Parathyroid adenoma (tissue), 2 donors: ENCODE measurements around the gene RIPOR3.

Source experiments
- H2AFZ ChIP-seq: fragments of 300-600 bp; sonication (generic); one replicate; pipeline ENCODE4 v1.7.0; 2017; ENCODE audit warnings: antibody characterized with exemption, mild to moderate bottlenecking
- H3K27ac ChIP-seq: fragments of 300-600 bp; sonication (generic); one replicate; pipeline ENCODE4 v1.7.0; 2017
- H3K27me3 ChIP-seq: fragments of 300-600 bp; sonication (generic); one replicate; pipeline ENCODE4 v1.7.0; 2017; ENCODE audit warnings: low read length; ENCODE audit not compliant: control insufficient read depth, insufficient read depth
- H3K36me3 ChIP-seq: fragments of 300-600 bp; sonication (generic); one replicate; pipeline ENCODE4 v1.7.0; 2017; ENCODE audit warnings: low read length; ENCODE audit not compliant: control insufficient read depth, insufficient read depth
- H3K4me1 ChIP-seq: fragments of 300-600 bp; sonication (generic); one replicate; pipeline ENCODE4 v1.7.0; 2017; ENCODE audit warnings: control low read depth
- H3K4me2 ChIP-seq: fragments of 300-600 bp; sonication (generic); one replicate; pipeline ENCODE4 v1.7.0; 2017; ENCODE audit warnings: low read length
- H3K4me3 ChIP-seq: fragments of 300-600 bp; sonication (generic); one replicate; pipeline ENCODE4 v1.7.0; 2017; ENCODE audit warnings: low read depth, low read length
- H3K79me2 ChIP-seq: fragments of 300-600 bp; sonication (generic); one replicate; pipeline ENCODE4 v1.7.0; 2017; ENCODE audit warnings: control low read depth
- H3K9ac ChIP-seq: fragments of 300-600 bp; sonication (generic); one replicate; pipeline ENCODE4 v1.7.0; 2017; ENCODE audit warnings: mild to moderate bottlenecking
- H3K9me3 ChIP-seq: fragments of 300-600 bp; sonication (generic); one replicate; pipeline ENCODE4 v1.7.0; 2017; ENCODE audit warnings: low read length; ENCODE audit not compliant: control insufficient read depth
- TF ChIP-seq, protein P1 (sequence below): fragments of 300-600 bp; sonication (generic); IDR thresholded peaks from one replicate; pipeline ENCODE4 v1.7.0; 2017; ENCODE audit warnings: antibody characterized with exemption, mild to moderate bottlenecking
- donor health status: primary hyperparathyroidism.

Gene RIPOR3

DNA sequence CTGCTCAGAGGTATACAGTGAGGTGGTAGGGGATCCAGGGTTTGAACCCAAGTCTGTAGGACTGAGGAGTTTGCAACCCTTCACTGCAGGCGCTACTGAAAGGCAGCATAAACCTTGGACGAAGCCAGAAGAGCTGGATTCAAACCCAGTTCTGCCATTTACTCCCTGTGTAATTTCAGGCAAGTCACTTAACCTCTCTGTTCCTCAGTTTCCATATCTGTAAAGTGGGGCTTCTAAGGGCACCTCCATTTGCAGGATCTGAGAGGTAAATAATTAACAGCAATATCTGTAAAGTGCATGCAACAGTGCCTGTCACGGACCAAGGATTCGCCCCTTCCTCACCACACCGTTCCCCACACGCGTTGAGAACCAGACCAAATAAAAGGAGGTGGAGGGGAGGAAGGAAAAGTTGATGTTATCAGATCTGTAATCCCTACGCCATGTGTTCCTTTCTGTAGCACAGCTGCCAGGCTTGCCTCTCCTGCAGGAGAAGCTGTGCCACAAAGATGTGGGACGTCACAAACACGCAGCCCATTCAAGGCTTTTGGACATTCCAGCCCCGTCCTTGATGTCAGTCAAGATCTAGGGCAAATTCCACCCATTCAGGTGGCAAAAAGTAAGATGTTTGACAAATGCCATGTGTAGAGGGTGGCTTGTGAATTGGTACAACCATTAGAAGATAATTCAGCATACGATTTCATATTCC, 9.8 kb downstream of the RIPOR3 start:
- Histone ChIP-seq H2AFZ (no peak overlapping the region), H3K27me3 (no peaks in the 10 kb centered on the region), H3K4me1 (no peaks in the 10 kb centered on the region), H3K9ac (no peak overlapping the region), H3K4me2 (no peak overlapping the region), H3K79me2 (no peaks in the 10 kb centered on the region), H3K36me3 (no peaks in the 10 kb centered on the region), H3K4me3 (no peak overlapping the region), H3K27ac (no peak overlapping the region), H3K9me3 (no peaks in the 10 kb centered on the region)
- TF ChIP-seq, protein P1, sequence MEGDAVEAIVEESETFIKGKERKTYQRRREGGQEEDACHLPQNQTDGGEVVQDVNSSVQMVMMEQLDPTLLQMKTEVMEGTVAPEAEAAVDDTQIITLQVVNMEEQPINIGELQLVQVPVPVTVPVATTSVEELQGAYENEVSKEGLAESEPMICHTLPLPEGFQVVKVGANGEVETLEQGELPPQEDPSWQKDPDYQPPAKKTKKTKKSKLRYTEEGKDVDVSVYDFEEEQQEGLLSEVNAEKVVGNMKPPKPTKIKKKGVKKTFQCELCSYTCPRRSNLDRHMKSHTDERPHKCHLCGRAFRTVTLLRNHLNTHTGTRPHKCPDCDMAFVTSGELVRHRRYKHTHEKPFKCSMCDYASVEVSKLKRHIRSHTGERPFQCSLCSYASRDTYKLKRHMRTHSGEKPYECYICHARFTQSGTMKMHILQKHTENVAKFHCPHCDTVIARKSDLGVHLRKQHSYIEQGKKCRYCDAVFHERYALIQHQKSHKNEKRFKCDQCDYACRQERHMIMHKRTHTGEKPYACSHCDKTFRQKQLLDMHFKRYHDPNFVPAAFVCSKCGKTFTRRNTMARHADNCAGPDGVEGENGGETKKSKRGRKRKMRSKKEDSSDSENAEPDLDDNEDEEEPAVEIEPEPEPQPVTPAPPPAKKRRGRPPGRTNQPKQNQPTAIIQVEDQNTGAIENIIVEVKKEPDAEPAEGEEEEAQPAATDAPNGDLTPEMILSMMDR: no peak

DNA sequence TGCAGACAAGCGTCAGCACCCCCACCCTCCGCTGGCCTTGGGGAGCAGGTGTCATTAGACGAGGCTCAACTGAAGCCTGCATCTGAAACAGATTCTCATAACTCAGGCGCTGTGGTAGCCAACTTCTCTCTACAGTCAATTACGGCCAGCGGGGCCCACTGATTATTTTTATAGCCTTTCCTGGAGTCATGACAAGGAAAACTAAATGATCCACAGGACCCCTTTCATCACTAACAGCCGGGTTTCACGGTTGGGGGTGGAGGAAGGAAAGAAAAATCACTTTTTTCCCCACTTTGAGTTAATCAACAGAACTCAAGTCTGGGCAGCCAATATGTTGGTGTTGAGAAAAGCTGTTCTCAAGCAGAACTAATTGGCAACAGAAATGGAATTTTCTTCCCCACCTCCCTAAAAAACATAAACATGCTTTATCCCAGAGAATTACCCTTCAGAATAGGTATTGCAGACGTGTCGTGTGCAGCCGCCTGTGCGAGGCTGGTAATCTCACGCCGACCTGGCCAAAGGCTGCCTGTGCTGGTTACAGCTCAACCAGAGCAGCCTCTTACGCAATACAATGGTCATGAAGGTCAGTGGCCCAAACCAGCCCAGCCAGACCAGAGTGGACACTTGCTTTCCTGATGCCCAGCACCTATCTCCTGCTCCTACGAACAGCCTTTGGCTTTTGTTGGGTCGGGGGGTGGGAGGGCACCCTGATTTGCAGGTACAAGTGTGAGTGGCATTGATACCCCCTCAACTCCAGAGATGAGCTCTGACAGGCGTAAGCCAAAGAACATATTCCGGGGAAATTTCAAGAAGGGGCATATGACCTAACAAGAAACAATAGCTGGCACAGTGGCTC, 11.0 kb downstream of the RIPOR3 start:
- H3K79me2 ChIP-seq: no peaks in the 10 kb centered on the region
- no peaks in the 10 kb centered on the region for H3K36me3 ChIP-seq
- H3K9me3 ChIP-seq: no peaks in the 10 kb centered on the region
- peak overlapping the region; percentile 18 for H3K4me2 ChIP-seq
- no peak overlapping the region for H3K27ac ChIP-seq
- peak overlapping the region; percentile 28 for H2AFZ ChIP-seq
- no peaks in the 10 kb centered on the region for H3K4me1 ChIP-seq
- H3K4me3 ChIP-seq: no peak overlapping the region
- no peaks in the 10 kb centered on the region for H3K27me3 ChIP-seq
- TF ChIP-seq, protein P1: no peak
- H3K9ac ChIP-seq: no peak overlapping the region

DNA sequence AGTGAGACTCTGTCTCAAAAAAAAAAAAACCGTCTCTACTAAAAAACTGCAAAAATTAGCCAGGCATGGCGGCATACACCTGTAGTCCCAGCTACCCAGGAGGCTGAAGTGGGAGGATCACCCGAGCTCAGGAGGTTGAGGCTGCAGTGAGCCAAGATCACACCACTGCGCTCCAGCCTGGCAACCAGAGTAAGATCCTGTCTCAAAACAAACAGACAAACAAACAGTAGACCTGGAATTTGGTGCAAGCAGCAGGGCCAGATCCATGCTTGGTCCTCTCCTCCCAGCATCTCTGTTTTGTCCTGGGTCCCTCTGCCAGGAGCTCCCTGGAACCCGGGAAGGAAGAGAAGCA, 11.6 kb downstream of the RIPOR3 start:
- Histone ChIP-seq H3K27me3 (no peaks in the 10 kb centered on the region), H3K9ac (no peak overlapping the region), H3K36me3 (no peaks in the 10 kb centered on the region), H3K9me3 (no peaks in the 10 kb centered on the region), H2AFZ (no peak overlapping the region), H3K4me2 (no peak overlapping the region), H3K4me1 (no peaks in the 10 kb centered on the region), H3K79me2 (no peaks in the 10 kb centered on the region), H3K27ac (no peak overlapping the region), H3K4me3 (no peak overlapping the region)
- TF ChIP-seq, protein P1: no peak

DNA sequence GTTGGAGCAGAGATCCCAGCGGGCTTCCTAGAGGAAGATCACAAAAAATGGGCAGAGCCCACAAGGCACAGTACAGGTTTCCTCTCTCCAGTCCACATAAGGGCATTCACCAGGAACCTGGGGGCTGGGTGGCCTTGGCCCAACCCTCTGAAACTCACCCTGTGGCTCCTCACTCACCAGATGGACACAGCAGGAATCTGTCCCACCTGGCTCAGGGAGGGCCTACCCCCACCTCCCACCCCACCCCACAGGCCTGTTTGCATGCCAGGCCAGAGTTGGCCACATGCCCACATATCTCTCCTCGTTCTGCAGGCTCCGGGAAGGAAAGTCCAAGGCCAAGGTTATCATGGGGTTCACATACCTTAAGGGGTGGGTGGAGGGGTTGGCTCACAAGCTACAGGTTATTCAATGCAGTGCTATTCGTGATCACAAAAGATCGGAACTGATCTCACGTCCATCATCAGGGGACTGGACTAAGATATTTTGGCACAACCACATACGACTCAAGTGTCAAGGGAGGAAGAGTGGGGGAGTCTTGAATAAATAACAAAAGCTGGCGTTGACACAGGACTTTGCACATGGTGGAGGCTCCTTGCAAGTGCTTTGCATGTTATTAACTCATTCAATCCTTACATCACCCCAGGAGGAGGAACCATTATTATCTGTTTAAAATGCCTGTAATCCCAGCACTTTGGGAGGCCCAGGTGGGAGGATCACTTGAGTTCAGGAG, 13.0 kb downstream of the RIPOR3 start:
- Histone ChIP-seq H3K27ac (no peak overlapping the region), H3K36me3 (no peaks in the 10 kb centered on the region), H3K4me3 (no peak overlapping the region), H3K9me3 (no peaks in the 10 kb centered on the region), H3K79me2 (no peaks in the 10 kb centered on the region), H3K4me1 (no peaks in the 10 kb centered on the region), H3K4me2 (peak overlapping the region; percentile 23), H3K27me3 (no peaks in the 10 kb centered on the region), H3K9ac (no peak overlapping the region), H2AFZ (no peak overlapping the region)
- TF ChIP-seq, protein P1: no peak
